GF-D8 (cell line): ENCODE results near the gene MRPL45.
A peak's percentile ranks its signal among the peaks of the same experiment; 100 is the strongest.

Experiments used
- DNase-seq: peaks from one replicate; lab custom pipeline; 2025; lab: John Stamatoyannopoulos, UW

Gene MRPL45

GRCh38 chr17:38325221-38325851 lies 28.4 kb downstream of the MRPL45 start:
- no peak for DNase-seq

GRCh38 chr17:38326996-38327792 lies 30.2 kb downstream of the MRPL45 start:
- peak; percentile 61 for DNase-seq

GRCh38 chr17:38327936-38328335 lies 31.0 kb downstream of the MRPL45 start:
- no peak for DNase-seq

GRCh38 chr17:38328620-38329019 lies 31.7 kb downstream of the MRPL45 start:
- DNase-seq = no peak

- no peak for DNase-seq
Measured at GRCh38 chr17:38329284-38329683, 32.3 kb downstream of the MRPL45 start.

- DNase-seq = no peak
Measured at GRCh38 chr17:38329808-38330730, 33.1 kb downstream of the MRPL45 start.

- no peak for DNase-seq
Measured at GRCh38 chr17:38330941-38331411, 34.0 kb downstream of the MRPL45 start.

- no peak for DNase-seq
Measured at GRCh38 chr17:38332735-38333134, 35.8 kb downstream of the MRPL45 start.

- no peak for DNase-seq
Measured at GRCh38 chr17:38333635-38334295, 36.8 kb downstream of the MRPL45 start.

GRCh38 chr17:38334480-38335364 lies 37.8 kb downstream of the MRPL45 start:
- no peak for DNase-seq

- DNase-seq = no peak
Measured at GRCh38 chr17:38336838-38337237, 39.9 kb downstream of the MRPL45 start.

GRCh38 chr17:38338053-38338452 lies 41.1 kb downstream of the MRPL45 start:
- DNase-seq = no peak

- DNase-seq = no peak
Measured at GRCh38 chr17:38338535-38338934, 41.6 kb downstream of the MRPL45 start.

- DNase-seq = no peak
Measured at GRCh38 chr17:38339891-38340290, 42.9 kb downstream of the MRPL45 start.

- no peak for DNase-seq
Measured at GRCh38 chr17:38341035-38341721, 44.2 kb downstream of the MRPL45 start.

- DNase-seq = no peak
Measured at GRCh38 chr17:38342886-38343607, 46.1 kb downstream of the MRPL45 start.

GRCh38 chr17:38343608-38344419 lies 46.8 kb downstream of the MRPL45 start, which contains the start of gene GPR179:
Gene GPR179, minus strand, starts transcription at chr17:38343956. Its CDS starts 167 bp downstream, at chr17:38343789.
- DNase-seq = no peak

GRCh38 chr17:38344420-38344745 lies 47.4 kb downstream of the MRPL45 start:
- no peak for DNase-seq

GRCh38 chr17:38345743-38346142 lies 48.8 kb downstream of the MRPL45 start:
- no peak for DNase-seq
